Measurements from ENCODE around the gene LCLAT1.

Gene LCLAT1

GRCh38 chr2:30436859-30437435 is 10.1 kb upstream of the LCLAT1 start:
- Histone ChIP-seq H3K4me3 (ENCODE audit: low read depth, low read length, poor library complexity, severe bottlenecking) (no peak overlapping the region), H4K20me1 (ENCODE audit: insufficient read depth, low read length) (no peaks in the 10 kb centered on the region), H3K9ac (ENCODE audit: low read length) (no peak overlapping the region), H3K9me3 (ENCODE audit: low read length) (no peaks in the 10 kb centered on the region), H3K27ac (ENCODE audit: low read depth, low read length, poor library complexity, severe bottlenecking) (no peak overlapping the region), H3K27me3 (ENCODE audit: insufficient read depth, low read length) (no peaks in the 10 kb centered on the region), H3K4me2 (ENCODE audit: low read length) (no peak overlapping the region), H2AFZ (ENCODE audit: low read length) (no peak overlapping the region), H3F3A (ENCODE audit: insufficient read depth, low read length) (no peaks in the 10 kb centered on the region), H3K4me1 (ENCODE audit: insufficient read depth, low read length, severe bottlenecking) (no peaks in the 10 kb centered on the region), H3K79me2 (ENCODE audit: insufficient read depth, low read length) (no peaks in the 10 kb centered on the region), H3K9me2 (ENCODE audit: low read depth, low read length) (no peaks in the 10 kb centered on the region), H3K36me3 (ENCODE audit: insufficient read depth, low read length) (no peaks in the 10 kb centered on the region)
- TF ChIP-seq EZH2 (IDR thresholded peaks at IDR 0.05; ENCODE audit: borderline replicate concordance, low read length) (no peak), CTCF (IDR thresholded peaks at IDR 0.05; ENCODE audit: low read length) (no peak)

GRCh38 chr2:30437809-30438548 is 9.1 kb upstream of the LCLAT1 start:
- no peaks in the 10 kb centered on the region for H4K20me1 ChIP-seq (ENCODE audit: insufficient read depth, low read length)
- H3K9me2 ChIP-seq (ENCODE audit: low read depth, low read length), result no peaks in the 10 kb centered on the region
- H3K9ac ChIP-seq (ENCODE audit: low read length), result no peak overlapping the region
- H3K9me3 ChIP-seq (ENCODE audit: low read length), result no peaks in the 10 kb centered on the region
- H3F3A ChIP-seq (ENCODE audit: insufficient read depth, low read length), result no peaks in the 10 kb centered on the region
- H3K4me1 ChIP-seq (ENCODE audit: insufficient read depth, low read length, severe bottlenecking), result no peaks in the 10 kb centered on the region
- H3K27me3 ChIP-seq (ENCODE audit: insufficient read depth, low read length), result no peaks in the 10 kb centered on the region
- H3K27ac ChIP-seq (ENCODE audit: low read depth, low read length, poor library complexity, severe bottlenecking), result no peak overlapping the region
- H3K79me2 ChIP-seq (ENCODE audit: insufficient read depth, low read length), result no peaks in the 10 kb centered on the region
- TF ChIP-seq EZH2 (IDR thresholded peaks at IDR 0.05; ENCODE audit: borderline replicate concordance, low read length) (no peak), CTCF (IDR thresholded peaks at IDR 0.05; ENCODE audit: low read length) (no peak)
- H3K4me2 ChIP-seq (ENCODE audit: low read length), result no peak overlapping the region
- H2AFZ ChIP-seq (ENCODE audit: low read length), result no peak overlapping the region
- no peak overlapping the region for H3K4me3 ChIP-seq (ENCODE audit: low read depth, low read length, poor library complexity, severe bottlenecking)
- no peaks in the 10 kb centered on the region for H3K36me3 ChIP-seq (ENCODE audit: insufficient read depth, low read length)

GRCh38 chr2:30439296-30439695 is 7.8 kb upstream of the LCLAT1 start:
- TF ChIP-seq CTCF (IDR thresholded peaks at IDR 0.05; ENCODE audit: low read length), result no peak
- no peak for TF ChIP-seq EZH2 (IDR thresholded peaks at IDR 0.05; ENCODE audit: borderline replicate concordance, low read length)
- H3F3A ChIP-seq (ENCODE audit: insufficient read depth, low read length), result no peaks in the 10 kb centered on the region
- no peaks in the 10 kb centered on the region for H4K20me1 ChIP-seq (ENCODE audit: insufficient read depth, low read length)
- H3K27me3 ChIP-seq (ENCODE audit: insufficient read depth, low read length), result no peaks in the 10 kb centered on the region
- H2AFZ ChIP-seq (ENCODE audit: low read length), result no peak overlapping the region
- no peak overlapping the region for H3K27ac ChIP-seq (ENCODE audit: low read depth, low read length, poor library complexity, severe bottlenecking)
- no peak overlapping the region for H3K4me3 ChIP-seq (ENCODE audit: low read depth, low read length, poor library complexity, severe bottlenecking)
- H3K79me2 ChIP-seq (ENCODE audit: insufficient read depth, low read length), result no peaks in the 10 kb centered on the region
- H3K9me3 ChIP-seq (ENCODE audit: low read length), result no peaks in the 10 kb centered on the region
- H3K9me2 ChIP-seq (ENCODE audit: low read depth, low read length), result no peaks in the 10 kb centered on the region
- H3K36me3 ChIP-seq (ENCODE audit: insufficient read depth, low read length), result no peaks in the 10 kb centered on the region
- H3K4me2 ChIP-seq (ENCODE audit: low read length), result no peak overlapping the region
- no peaks in the 10 kb centered on the region for H3K4me1 ChIP-seq (ENCODE audit: insufficient read depth, low read length, severe bottlenecking)
- no peak overlapping the region for H3K9ac ChIP-seq (ENCODE audit: low read length)

Data from OCI-LY1 (cell line).